DMS53 (cell line): ENCODE results near the gene ZNF577.
"Not testable (repeated sequence)": the region's sequence is repeated elsewhere in the genome, so short reads cannot be mapped to it uniquely, and the experiment has no call there.

ENCODE experiments used
- DNase-seq: peaks from one replicate; lab custom pipeline; 2025; lab: John Stamatoyannopoulos, UW

The ZNF577 gene

DNA sequence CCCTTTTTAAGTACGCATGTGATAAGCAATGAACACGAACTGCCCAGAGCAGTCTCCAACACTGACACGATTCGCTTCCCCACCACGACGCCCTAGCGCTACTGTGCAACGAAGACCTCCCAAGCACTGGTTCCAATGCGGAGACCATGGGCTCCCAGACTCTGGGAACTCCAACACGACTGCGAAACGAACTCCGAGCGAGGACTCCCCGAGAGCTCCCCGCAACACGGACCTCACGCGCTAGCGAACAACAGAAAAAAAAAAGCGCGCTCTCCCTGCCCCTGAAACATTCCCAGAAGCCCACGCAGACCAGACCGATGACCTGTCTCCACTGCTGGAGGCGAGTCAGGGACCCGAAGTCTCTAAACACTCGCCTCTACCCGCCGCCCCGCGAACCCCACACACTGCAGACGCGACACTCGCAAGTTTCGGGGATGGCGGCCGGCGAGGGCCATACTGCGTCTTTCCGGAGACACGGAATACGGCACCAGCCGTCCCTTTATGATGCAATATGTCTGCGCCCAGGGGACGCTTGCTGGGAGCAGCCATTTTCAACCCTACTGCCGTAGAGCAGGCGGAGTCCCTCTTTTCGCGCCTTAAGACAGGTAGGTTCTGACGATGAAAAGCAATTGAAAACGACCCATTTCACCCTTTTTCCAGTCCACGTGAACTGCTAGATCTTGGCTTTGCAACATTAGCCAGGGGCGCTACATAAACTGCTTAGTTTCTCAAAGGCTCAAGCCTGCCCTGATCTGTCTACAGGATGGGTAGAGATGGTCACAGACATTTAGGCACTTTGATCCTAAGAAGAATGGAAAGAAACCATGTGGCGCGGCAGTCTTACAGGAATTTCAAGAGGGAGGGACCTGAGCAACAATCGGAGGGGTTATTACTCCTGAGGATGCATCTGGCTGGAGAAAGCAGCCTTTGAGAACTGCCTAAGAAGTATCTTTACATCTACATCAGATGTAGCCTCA lies at the start of gene ZNF577:
Gene ZNF577 (minus strand): TSS at position 430 of the 977 bp plus-strand sequence. CDS start 7,569 bp downstream, outside the sequence.
- no peak for DNase-seq

GRCh38 chr19:51931921-51932320 lies 44.2 kb upstream of the ZNF577 start:
- DNase-seq = no peak

GRCh38 chr19:51927859-51928258 lies 40.1 kb upstream of the ZNF577 start:
- no peak for DNase-seq

- peak; percentile 96 for DNase-seq
Observed at GRCh38 chr19:51926784-51927741, 39.3 kb upstream of the ZNF577 start, which contains the start of gene ZNF613. Gene ZNF613 (plus strand): TSS chr19:51927472. CDS start chr19:51936221, 8,749 bp downstream.

GRCh38 chr19:51926426-51926783 lies 38.7 kb upstream of the ZNF577 start:
- no peak for DNase-seq

DNA sequence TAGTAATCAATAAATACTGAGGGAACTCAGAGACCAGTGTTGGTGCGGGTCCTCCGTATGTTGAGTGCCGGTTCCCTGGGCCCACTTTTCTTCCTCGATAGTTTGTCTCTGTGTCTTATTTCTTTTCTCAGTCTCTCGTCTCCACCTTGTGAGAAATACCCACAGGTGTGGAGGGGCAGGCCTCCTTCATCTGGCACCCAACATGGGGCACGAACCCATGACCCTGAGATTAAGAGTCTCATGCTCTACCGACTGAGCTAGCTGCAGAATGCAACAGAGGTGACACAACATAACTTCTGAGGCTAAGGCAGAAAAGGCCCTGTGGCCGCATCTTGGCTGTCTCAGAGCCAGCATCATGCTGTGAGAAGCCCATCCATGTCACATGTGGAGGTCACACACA lies 34.2 kb upstream of the ZNF577 start:
- DNase-seq = no peak

DNA sequence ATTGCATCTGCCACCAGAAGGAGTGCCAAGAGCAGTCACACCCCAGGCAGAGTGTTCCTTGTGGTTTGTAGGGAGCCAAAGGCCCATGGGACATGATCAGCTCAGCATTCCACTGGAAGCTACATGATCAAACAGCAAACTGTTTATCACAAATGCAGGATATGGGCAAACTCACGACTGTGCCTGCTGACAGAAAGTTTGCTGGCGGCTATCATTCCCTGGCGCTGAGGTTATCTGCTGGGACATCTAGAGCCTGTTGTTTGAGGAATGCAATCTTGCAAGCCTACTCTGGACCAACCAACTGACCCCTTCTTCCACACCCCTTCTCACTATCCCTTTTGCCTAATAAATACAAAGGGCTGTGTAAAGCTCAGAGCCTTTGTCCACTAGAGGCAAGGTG lies 31.9 kb upstream of the ZNF577 start:
- DNase-seq = no peak

- DNase-seq = no peak
Observed at GRCh38 chr19:51916167-51916566, 28.4 kb upstream of the ZNF577 start.

DNA sequence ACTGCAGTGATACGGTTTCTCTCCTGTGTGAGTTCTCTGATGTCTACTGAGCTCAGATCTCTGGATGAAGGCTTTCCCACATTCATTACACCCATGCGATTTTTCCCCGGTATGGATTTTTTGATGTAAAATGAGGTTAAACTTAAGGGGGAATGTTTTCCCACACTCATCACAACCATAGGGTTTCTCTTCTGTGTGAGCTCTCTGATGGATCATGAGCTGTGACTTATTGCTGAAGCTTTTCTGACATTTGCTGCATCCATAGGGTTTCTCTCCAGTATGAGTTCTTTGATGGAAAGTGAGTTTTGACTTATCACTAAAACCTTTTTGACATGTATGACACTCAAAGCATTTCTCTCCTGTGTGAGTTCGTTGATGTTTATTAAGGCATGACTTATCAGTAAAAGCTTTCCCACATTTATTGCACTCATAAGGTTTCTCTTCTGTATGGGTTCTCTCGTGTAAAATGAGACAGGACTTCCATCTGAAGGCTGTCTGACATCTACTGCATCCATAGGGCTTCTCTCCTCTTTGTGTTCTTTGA lies 27.6 kb upstream of the ZNF577 start:
- DNase-seq = peak; percentile 33

GRCh38 chr19:51907981-51908380 lies 20.2 kb upstream of the ZNF577 start:
- DNase-seq = not testable (repeated sequence)

GRCh38 chr19:51906108-51906507 lies 18.4 kb upstream of the ZNF577 start:
- not testable (repeated sequence) for DNase-seq

GRCh38 chr19:51905639-51906038 lies 17.9 kb upstream of the ZNF577 start:
- DNase-seq = peak; percentile 82

DNA sequence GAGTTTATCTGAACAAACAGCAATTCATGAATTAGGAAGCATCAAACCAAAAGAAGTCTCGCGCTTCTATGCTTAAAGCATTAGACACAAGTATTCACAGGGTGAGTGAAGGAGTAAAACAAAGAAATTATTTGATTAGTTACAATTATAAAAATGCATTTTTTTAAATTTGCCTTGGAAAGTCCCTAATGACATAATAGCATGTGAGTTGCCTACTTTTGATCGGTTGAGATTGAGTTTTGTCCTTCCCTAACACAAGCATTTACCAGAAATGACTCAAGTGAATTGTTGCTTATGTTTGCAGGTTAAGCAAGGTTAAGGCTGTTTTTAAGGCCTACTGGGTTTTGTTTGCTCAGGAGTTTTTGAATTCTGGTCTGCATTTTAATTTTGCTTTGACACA lies 17.5 kb upstream of the ZNF577 start:
- peak; percentile 74 for DNase-seq

- peak; percentile 95 for DNase-seq
Observed at GRCh38 chr19:51904331-51905165, 16.8 kb upstream of the ZNF577 start, which contains the start of gene ZNF649. Gene ZNF649 (minus strand): TSS chr19:51905017. CDS start chr19:51900107, 4,910 bp downstream.

- DNase-seq = no peak
Observed at GRCh38 chr19:51903192-51903591, 15.4 kb upstream of the ZNF577 start.

DNA sequence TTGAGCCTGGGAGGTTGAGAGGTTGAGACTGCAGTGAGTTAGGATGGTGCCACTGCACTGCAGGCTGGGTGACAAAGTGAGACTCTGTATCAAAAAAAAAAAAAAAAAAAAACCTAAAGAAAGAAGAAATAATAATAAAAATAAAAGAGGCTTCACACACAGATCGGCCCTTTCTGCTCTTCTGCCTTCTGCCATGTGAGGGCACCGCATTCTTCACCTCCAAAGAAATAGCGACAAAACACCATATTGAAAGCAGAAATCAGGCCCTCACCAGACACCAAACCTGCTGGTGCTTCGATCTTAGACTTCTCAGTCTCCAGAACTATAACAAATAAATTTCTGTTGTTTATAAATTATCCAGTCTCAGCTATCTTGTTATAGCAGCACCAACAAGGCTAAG lies 14.1 kb upstream of the ZNF577 start:
- peak; percentile 7 for DNase-seq

DNA sequence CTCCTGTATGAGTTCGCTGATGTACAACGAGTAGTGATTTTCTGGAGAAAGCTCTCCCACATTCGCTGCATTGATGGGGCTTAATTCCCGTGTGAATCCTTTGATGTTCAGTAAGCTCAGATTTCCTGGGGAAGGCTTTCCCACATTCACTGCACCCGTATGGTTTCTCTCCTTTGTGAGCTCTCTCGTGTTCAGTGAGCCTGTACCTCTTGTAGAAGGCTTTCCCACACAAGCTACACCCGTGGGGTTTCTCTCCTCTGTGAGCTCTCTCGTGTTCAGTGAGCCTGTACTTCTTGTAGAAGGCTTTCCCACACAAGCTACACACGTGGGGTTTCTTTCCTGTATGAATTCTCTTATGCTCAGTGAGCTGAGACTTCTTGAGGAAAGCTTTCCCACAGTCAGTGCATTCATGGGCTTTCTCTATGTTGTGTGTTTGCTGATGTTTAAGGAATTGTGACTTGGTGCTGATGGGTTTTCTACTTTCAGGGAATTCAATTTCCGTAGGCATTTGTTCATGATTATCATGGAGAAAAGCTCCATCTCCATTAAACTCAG lies 3.5 kb upstream of the ZNF577 start:
- peak; percentile 8 for DNase-seq

GRCh38 chr19:51889934-51890333 lies 2.2 kb upstream of the ZNF577 start:
- DNase-seq = no peak

- DNase-seq = no peak
Observed at GRCh38 chr19:51884713-51885112, 3.0 kb downstream of the ZNF577 start.

GRCh38 chr19:51882518-51882917 lies 5.2 kb downstream of the ZNF577 start:
- DNase-seq = no peak

DNA sequence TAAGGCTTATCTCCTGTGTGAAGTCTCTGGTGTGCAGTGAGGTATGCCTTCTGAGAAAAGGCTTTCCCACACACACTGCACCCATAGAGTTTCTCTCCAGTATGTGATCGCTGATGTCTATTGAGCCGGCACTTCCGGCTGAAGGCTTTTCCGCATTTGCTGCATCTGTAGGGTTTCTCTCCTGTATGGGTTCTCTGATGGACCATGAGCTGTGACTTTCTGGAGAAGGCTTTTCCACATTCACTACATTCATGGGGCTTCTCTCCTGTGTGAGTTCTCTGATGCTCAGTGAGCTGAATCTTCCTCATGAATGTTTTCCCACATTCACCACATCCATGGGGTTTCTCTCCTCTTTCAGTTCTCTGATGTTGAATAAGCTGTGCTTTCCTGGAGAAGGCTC lies 14.7 kb downstream of the ZNF577 start:
- DNase-seq = no peak
